Peyer's patch (tissue), 4 donors: ENCODE measurements around the gene TMPRSS13.

ENCODE experiments used
- POLR2A ChIP-seq, 2 donors: fragments of 450-650 bp; IDR thresholded peaks; one replicate each; pipeline ENCODE4 v1.5.1; 2017; ENCODE audit warnings: antibody characterized with exemption in 2 of 2, mild to moderate bottlenecking in 2 of 2, moderate library complexity in 2 of 2
- TF ChIP-seq, protein P1 (sequence below), 6 experiments: fragments of 450-650 bp in 4 of 6; fragments of 200-600 bp in 2 of 6; sonication (generic) in 1 of 6; IDR thresholded peaks; one replicate each; pipeline ENCODE4 v1.5.1; 2017 to 2019; ENCODE audit warnings: antibody characterized with exemption in 6 of 6, mild to moderate bottlenecking in 3 of 6, moderate library complexity in 1 of 6

DNA sequence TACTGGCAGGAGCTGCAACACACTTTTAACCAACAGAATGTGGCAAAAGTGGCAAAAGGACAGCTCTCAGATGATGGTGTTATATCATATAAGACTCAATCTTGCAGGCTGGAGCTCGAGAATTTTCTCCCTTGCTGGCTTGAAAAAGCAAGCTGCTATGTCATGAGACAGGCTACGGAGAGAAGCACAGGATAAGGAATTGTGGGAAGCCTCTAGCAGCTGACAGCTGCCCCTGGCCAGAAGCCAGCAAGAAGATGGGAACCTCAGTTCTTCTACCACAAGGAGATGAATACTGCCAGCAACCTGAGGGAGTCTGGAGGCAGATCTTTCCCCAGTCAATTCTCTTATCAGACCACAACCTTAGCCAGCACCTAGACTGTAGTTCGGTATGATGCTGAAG, 77.3 kb downstream of the TMPRSS13 start:
- TF ChIP-seq, protein P1, sequence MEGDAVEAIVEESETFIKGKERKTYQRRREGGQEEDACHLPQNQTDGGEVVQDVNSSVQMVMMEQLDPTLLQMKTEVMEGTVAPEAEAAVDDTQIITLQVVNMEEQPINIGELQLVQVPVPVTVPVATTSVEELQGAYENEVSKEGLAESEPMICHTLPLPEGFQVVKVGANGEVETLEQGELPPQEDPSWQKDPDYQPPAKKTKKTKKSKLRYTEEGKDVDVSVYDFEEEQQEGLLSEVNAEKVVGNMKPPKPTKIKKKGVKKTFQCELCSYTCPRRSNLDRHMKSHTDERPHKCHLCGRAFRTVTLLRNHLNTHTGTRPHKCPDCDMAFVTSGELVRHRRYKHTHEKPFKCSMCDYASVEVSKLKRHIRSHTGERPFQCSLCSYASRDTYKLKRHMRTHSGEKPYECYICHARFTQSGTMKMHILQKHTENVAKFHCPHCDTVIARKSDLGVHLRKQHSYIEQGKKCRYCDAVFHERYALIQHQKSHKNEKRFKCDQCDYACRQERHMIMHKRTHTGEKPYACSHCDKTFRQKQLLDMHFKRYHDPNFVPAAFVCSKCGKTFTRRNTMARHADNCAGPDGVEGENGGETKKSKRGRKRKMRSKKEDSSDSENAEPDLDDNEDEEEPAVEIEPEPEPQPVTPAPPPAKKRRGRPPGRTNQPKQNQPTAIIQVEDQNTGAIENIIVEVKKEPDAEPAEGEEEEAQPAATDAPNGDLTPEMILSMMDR (IDR thresholded peaks at IDR 0.05) = no peak
- no peak for TF ChIP-seq POLR2A (IDR thresholded peaks at IDR 0.05)
